GM12878 (cell line): ENCODE data around the gene EHHADH. TPM values are rescaled to one million over a fixed set of nuclear protein-coding genes. Genes with fewer than 3 reads are reported as not detected.

Source experiments
- ATAC-seq: fragments of 200-7000 bp; cut with Tn5 transposase; 3 replicates; pipeline ENCODE4 v1.9.1; 2020; ENCODE audit warnings: mild to moderate bottlenecking, moderate library complexity
- BruUV-seq: library from RNA; stranded (reverse); fragments of 400-500 nt; replicated peaks from 2 replicates; lab custom pipeline; 2021; lab: Mats Ljungman, UMichigan
- CTCF ChIA-PET: fragments of 300-600 bp; sonication (Branson Sonifier 250); formaldehyde crosslinking; extraction: SDS; loops from one replicate; lab custom pipeline; 2021; ENCODE audit warnings: inconsistent platforms; lab: Yijun Ruan, JAX
- POLR2A ChIA-PET: fragments of 350-600 bp; formaldehyde crosslinking; extraction: SDS; loops from one replicate; lab custom pipeline; 2021; ENCODE audit warnings: inconsistent platforms; lab: Charles Lee
- RAD21 ChIA-PET: fragments of 300-600 bp; sonication (Branson Sonifier 250); formaldehyde crosslinking; loops from one replicate; lab custom pipeline; 2023; ENCODE audit warnings: antibody characterized with exemption; ENCODE audit not compliant: unreplicated experiment; lab: Charles Lee
- SMC1A ChIA-PET: fragments of 300-600 bp; sonication (Branson Sonifier 250); formaldehyde crosslinking; loops from one replicate; lab custom pipeline; 2023; ENCODE audit not compliant: unreplicated experiment, uncharacterized antibody; lab: Charles Lee
- DNase-seq: peaks from one replicate; pipeline ENCODE4 v3.0.0-alpha.2; 2011; ENCODE audit warnings: low read depth, low spot score
- FAIRE-seq: peaks from 3 replicates; lab custom pipeline; 2011; peaks lifted over from hg19 to GRCh38; lab: Jason Lieb, UNC
- H2AFZ ChIP-seq: 2 replicates; pipeline ENCODE4 v1.6.0; 2011; ENCODE audit warnings: low read depth, low read length, control low read depth; ENCODE audit not compliant: control insufficient read depth
- H3K27ac ChIP-seq: 2 replicates; pipeline ENCODE4 v1.5.1; 2011; ENCODE audit warnings: control low read depth; ENCODE audit not compliant: control insufficient read depth, insufficient read depth
- H3K27me3 ChIP-seq, 2 experiments: replicated peaks in 1 of 2; 2 replicates each; pipeline versions ENCODE4 v1.6.0 to v1.6.1; 2011; ENCODE audit warnings: low read length in 1 of 2; ENCODE audit not compliant: control insufficient read depth in 2 of 2, insufficient read depth in 2 of 2
- H3K36me3 ChIP-seq, 2 experiments: 2 replicates each; pipeline ENCODE4 v1.5.1; 2011; ENCODE audit warnings: low read length in 1 of 2; ENCODE audit not compliant: control insufficient read depth in 2 of 2, insufficient read depth in 2 of 2
- H3K4me1 ChIP-seq: 2 replicates; pipeline ENCODE4 v1.6.1; 2011; ENCODE audit warnings: mild to moderate bottlenecking, low read length, moderate library complexity, mixed read lengths; ENCODE audit not compliant: control insufficient read depth, insufficient read depth
- H3K4me2 ChIP-seq: 2 replicates; pipeline ENCODE4 v1.6.0; 2011; ENCODE audit warnings: control low read depth; ENCODE audit not compliant: control insufficient read depth, insufficient read depth
- H3K4me3 ChIP-seq: fragments of 200-600 bp; sonication (generic); 2 replicates; pipeline ENCODE4 v1.5.1; 2016
- H3K79me2 ChIP-seq: 2 replicates; pipeline ENCODE4 v1.6.0; 2011; ENCODE audit warnings: low read length; ENCODE audit not compliant: control insufficient read depth, insufficient read depth
- H3K9ac ChIP-seq: 2 replicates; pipeline ENCODE4 v1.8.0; 2011; ENCODE audit warnings: low read length, control low read depth, mixed read lengths; ENCODE audit not compliant: control insufficient read depth, insufficient read depth
- H3K9me3 ChIP-seq: replicated peaks from 3 replicates; pipeline ENCODE4 v1.5.1; 2011; ENCODE audit warnings: mild to moderate bottlenecking, low read length; ENCODE audit not compliant: control insufficient read depth, insufficient read depth
- H4K20me1 ChIP-seq: 2 replicates; pipeline ENCODE4 v1.6.0; 2011; ENCODE audit not compliant: control insufficient read depth, insufficient read depth
- ATF7 ChIP-seq: fragments of 450-650 bp; IDR thresholded peaks from 2 replicates; pipeline ENCODE4 v1.6.1; 2016; ENCODE audit warnings: low read depth, mild to moderate bottlenecking
- HCFC1 ChIP-seq: fragments of 150-350 bp; IDR thresholded peaks from 2 replicates; pipeline ENCODE4 v1.6.1; 2014; ENCODE audit warnings: low read length
- HDGF ChIP-seq: fragments of 450-650 bp; IDR thresholded peaks from 2 replicates; pipeline ENCODE4 v1.6.1; 2016; ENCODE audit warnings: antibody characterized with exemption
- MEF2A ChIP-seq: IDR thresholded peaks from 2 replicates; pipeline ENCODE4 v1.6.1; 2011; ENCODE audit warnings: low read depth, mild to moderate bottlenecking, low read length, moderate library complexity; ENCODE audit not compliant: insufficient read depth
- MEF2B ChIP-seq: fragments of 450-650 bp; IDR thresholded peaks from 2 replicates; pipeline ENCODE4 v1.6.1; 2018; ENCODE audit warnings: mild to moderate bottlenecking, moderate library complexity; ENCODE audit not compliant: partially characterized antibody, poor library complexity, severe bottlenecking
- NRF1 ChIP-seq: conservative IDR thresholded peaks from 2 replicates; pipeline ENCODE4 v1.6.1; 2011; ENCODE audit warnings: mild to moderate bottlenecking, low read depth, low read length, improper control_type of control experiment
- PBX3 ChIP-seq: IDR thresholded peaks from 2 replicates; pipeline ENCODE4 v1.6.1; 2011; ENCODE audit warnings: mild to moderate bottlenecking, low read depth, low read length, moderate library complexity; ENCODE audit not compliant: insufficient replicate concordance
- POLR2AphosphoS2 ChIP-seq: IDR thresholded peaks from 2 replicates; pipeline ENCODE4 v1.6.1; 2011; ENCODE audit warnings: low read depth, mild to moderate bottlenecking, low read length, improper control_type of control experiment, moderate library complexity
- ZNF384 ChIP-seq: IDR thresholded peaks from 2 replicates; pipeline ENCODE4 v1.6.1; 2012; ENCODE audit warnings: low read depth, mild to moderate bottlenecking, low read length, improper control_type of control experiment, borderline replicate concordance
- WGBS: methylation state at CpG from one replicate; pipeline ENCODE4 v1.1.6; 2016; ENCODE audit warnings: low lambda C conversion rate; ENCODE audit not compliant: insufficient replicate concordance, insufficient coverage; ENCODE audit errors: missing lambda C conversion rate; 5-methylcytosine and 5-hydroxymethylcytosine counted together
- in situ Hi-C: fragments of 300-500 bp; cut with MboI; formaldehyde crosslinking; loops from 9 replicates; pipeline ENCODE4 v1.14.3; 2018; ENCODE audit warnings: mixed read lengths
- intact Hi-C: fragments of 100-400 bp; cut with micrococcal nuclease; formaldehyde crosslinking; loops from one replicate; pipeline ENCODE4 v1.14.2; 2022; ENCODE audit not compliant: unreplicated experiment
- polyA plus RNA-seq, 11 experiments: library from polyadenylated mRNA; depleted of rRNA in 4 of 11; unstranded in 6 of 11; stranded (reverse) in 5 of 11; fragments of >200 nt; fragmentation: Nextera tagmentation in 4 of 11; fragmentation: Illumina TruSeq in 1 of 11; extraction: Ambion mirVana in 4 of 11; extraction: Trizol in 1 of 11; gene quantifications; 1 replicate in 1 of 11; 2 replicates in 10 of 11; pipeline versions ENCODE4 v1.2.1 to v1.2.3, GENCODE V29; 2011 to 2016; ENCODE audit warnings: inconsistent platforms in 2 of 11, missing spikeins in 2 of 11, low read depth in 1 of 11
- total RNA-seq, 4 experiments: library from RNA; depleted of rRNA in 3 of 4; stranded (reverse); fragments of >200 nt in 3 of 4; fragmentation: Illumina TruSeq in 1 of 4; extraction: Trizol in 1 of 4; gene quantifications; 2 replicates each; pipeline versions ENCODE4 v1.2.1 to v1.2.3, GENCODE V29; 2013 to 2021

The EHHADH gene
- total and polyA plus RNA-seq, 10 of the 15 experiments (the other 5 are each of a cell fraction or from before 2014, with no cell fraction given), result 0.96 to 8.4 (median 5.3) TPM

GRCh38 chr3:185204894-185205293 is 49.0 kb downstream of the EHHADH start:
- no peak for TF ChIP-seq MEF2B
- no peak for TF ChIP-seq HCFC1
- TF ChIP-seq HDGF, result no peak
- TF ChIP-seq NRF1, result no peak
- no peak for TF ChIP-seq PBX3
- no peak for TF ChIP-seq POLR2AphosphoS2
- no peak for TF ChIP-seq MEF2A
- no peak for TF ChIP-seq ZNF384
- no peak for TF ChIP-seq ATF7
- ChIA-PET RAD21 (no interaction called here), POLR2A (no interaction called here), CTCF (interaction anchor here (1.1 to 2.0 kb wide), 3 partner anchors 10 to 25 kb away, joined by 3 to 9 read pairs (median 3); no protein-coding TSS in a partner anchor), SMC1A (no interaction called here)
- Histone ChIP-seq H3K27ac (no peak overlapping the region), H3K79me2 (no peaks in the 10 kb centered on the region), H3K9ac (no peak overlapping the region), H3K4me1 (peaks cover 17% of the 10 kb centered on the region), H3K4me3 (no peak overlapping the region), H3K9me3 (no peaks in the 10 kb centered on the region), H3K27me3 (no peaks in the 10 kb centered on the region), H2AFZ (no peak overlapping the region), H3K36me3 (no peaks in the 10 kb centered on the region), H3K4me2 (no peak overlapping the region), H4K20me1 (no peaks in the 10 kb centered on the region)
- FAIRE-seq (no peak), DNase-seq (no peak), ATAC-seq (no peak)
- in situ Hi-C loops (no loop called here), intact Hi-C loops (no loop called here)
- 29% methylated on average over 2 of the region's 2 CpGs for WGBS
- no TSS peak for BruUV-seq
